Ectodermal cell (in vitro differentiated cells): Measurements from ENCODE around the gene NARF.

ENCODE experiments used
- H3K27ac ChIP-seq: 2 replicates; pipeline ENCODE4 v1.7.0; 2013; ENCODE audit warnings: mild to moderate bottlenecking, low read depth, low read length; ENCODE audit not compliant: insufficient read depth, poor library complexity, severe bottlenecking
- H3K27me3 ChIP-seq: 2 replicates; pipeline ENCODE4 v1.7.0; 2013; ENCODE audit warnings: mild to moderate bottlenecking, low read length; ENCODE audit not compliant: insufficient read depth, control insufficient read depth, poor library complexity, severe bottlenecking
- H3K36me3 ChIP-seq: one replicate; pipeline ENCODE4 v1.7.0; 2013; ENCODE audit warnings: low read length; ENCODE audit not compliant: control insufficient read depth, insufficient read depth
- H3K4me1 ChIP-seq: one replicate; pipeline ENCODE4 v1.7.0; 2013; ENCODE audit warnings: low read length; ENCODE audit not compliant: control insufficient read depth, insufficient read depth
- H3K4me3 ChIP-seq: 2 replicates; pipeline ENCODE4 v1.7.0; 2013; ENCODE audit warnings: low read depth, low read length, control low read depth; ENCODE audit not compliant: insufficient read depth
- H3K9me3 ChIP-seq: 2 replicates; pipeline ENCODE4 v1.7.0; 2013; ENCODE audit warnings: mild to moderate bottlenecking, low read length, moderate library complexity; ENCODE audit not compliant: control insufficient read depth
- WGBS, 2 experiments: methylation state at CpG; one replicate each; pipeline ENCODE4 v1.1.7; 2013; ENCODE audit warnings: missing lambda C conversion rate in 2 of 2; 5-methylcytosine and 5-hydroxymethylcytosine counted together

The NARF gene

GRCh38 chr17:82475458-82475857 is 16.9 kb downstream of the NARF start:
- 93 to 98% methylated on average over 8 of the region's 8 CpGs for WGBS, 2 experiments
- Histone ChIP-seq H3K27me3 (no peaks in the 10 kb centered on the region), H3K4me1 (no peaks in the 10 kb centered on the region), H3K27ac (no peak overlapping the region), H3K4me3 (no peak overlapping the region), H3K9me3 (no peaks in the 10 kb centered on the region), H3K36me3 (peaks cover 30% of the 10 kb centered on the region)

GRCh38 chr17:82477934-82478333 is 19.4 kb downstream of the NARF start:
- Histone ChIP-seq H3K27ac (no peak overlapping the region), H3K4me1 (no peaks in the 10 kb centered on the region), H3K9me3 (no peaks in the 10 kb centered on the region), H3K4me3 (no peak overlapping the region), H3K27me3 (no peaks in the 10 kb centered on the region), H3K36me3 (peaks cover 44% of the 10 kb centered on the region)
- 97 to 99% methylated on average over 8 of the region's 8 CpGs for WGBS, 2 experiments

GRCh38 chr17:82479602-82480001 is 21.1 kb downstream of the NARF start:
- Histone ChIP-seq H3K36me3 (peaks cover 57% of the 10 kb centered on the region), H3K27me3 (no peaks in the 10 kb centered on the region)
- 93 to 94% methylated on average over 5 of the region's 5 CpGs for WGBS, 2 experiments

GRCh38 chr17:82480318-82480717 is 21.8 kb downstream of the NARF start:
- H3K4me3 ChIP-seq = no peak overlapping the region
- no peak overlapping the region for H3K27ac ChIP-seq
- no peaks in the 10 kb centered on the region for H3K9me3 ChIP-seq
- WGBS, 2 experiments = 96% methylated on average over 9 of the region's 9 CpGs
- H3K27me3 ChIP-seq = no peaks in the 10 kb centered on the region
- peaks cover 60% of the 10 kb centered on the region for H3K36me3 ChIP-seq
- no peaks in the 10 kb centered on the region for H3K4me1 ChIP-seq

More at GRCh38 chr17:82479602-82480001, 21.1 kb downstream of the NARF start:
- Histone ChIP-seq H3K4me3 (no peak overlapping the region), H3K27ac (no peak overlapping the region), H3K9me3 (no peaks in the 10 kb centered on the region), H3K4me1 (no peaks in the 10 kb centered on the region)

- H3K36me3 ChIP-seq = peaks cover 78% of the 10 kb centered on the region
- no peaks in the 10 kb centered on the region for H3K27me3 ChIP-seq
- H3K27ac ChIP-seq = no peak overlapping the region
- H3K4me3 ChIP-seq = no peak overlapping the region
- H3K9me3 ChIP-seq = no peaks in the 10 kb centered on the region
- no peaks in the 10 kb centered on the region for H3K4me1 ChIP-seq
- 96% methylated on average over 6 of the region's 6 CpGs for WGBS, 2 experiments
Measured at GRCh38 chr17:82483204-82483660, 24.7 kb downstream of the NARF start.

GRCh38 chr17:82483836-82484235 is 25.3 kb downstream of the NARF start:
- Histone ChIP-seq H3K4me3 (no peak overlapping the region), H3K27me3 (no peaks in the 10 kb centered on the region), H3K27ac (no peak overlapping the region), H3K9me3 (no peaks in the 10 kb centered on the region), H3K36me3 (peaks cover 82% of the 10 kb centered on the region), H3K4me1 (no peaks in the 10 kb centered on the region)
- WGBS, 2 experiments = 96 to 98% methylated on average over 9 of the region's 9 CpGs

- H3K4me3 ChIP-seq = no peak overlapping the region
- H3K4me1 ChIP-seq = no peaks in the 10 kb centered on the region
- 93 to 95% methylated on average over 13 of the region's 13 CpGs for WGBS, 2 experiments
- no peak overlapping the region for H3K27ac ChIP-seq
- H3K27me3 ChIP-seq = no peaks in the 10 kb centered on the region
- no peaks in the 10 kb centered on the region for H3K9me3 ChIP-seq
- peaks cover 60% of the 10 kb centered on the region for H3K36me3 ChIP-seq
Measured at GRCh38 chr17:82486231-82487094, 27.9 kb downstream of the NARF start.

GRCh38 chr17:82487910-82488309 is 29.4 kb downstream of the NARF start:
- Histone ChIP-seq H3K36me3 (peaks cover 47% of the 10 kb centered on the region), H3K4me1 (no peaks in the 10 kb centered on the region), H3K4me3 (no peak overlapping the region), H3K27ac (no peak overlapping the region), H3K27me3 (no peaks in the 10 kb centered on the region), H3K9me3 (no peaks in the 10 kb centered on the region)
- WGBS, 2 experiments = 98% methylated on average over 14 of the region's 14 CpGs

- H3K4me1 ChIP-seq = peaks cover 2% of the 10 kb centered on the region
- no peak overlapping the region for H3K4me3 ChIP-seq
- peaks cover 34% of the 10 kb centered on the region for H3K36me3 ChIP-seq
- H3K9me3 ChIP-seq = no peaks in the 10 kb centered on the region
- 90% methylated on average over 8 of the region's 8 CpGs for WGBS, 2 experiments
- no peak overlapping the region for H3K27ac ChIP-seq
- no peaks in the 10 kb centered on the region for H3K27me3 ChIP-seq
Measured at GRCh38 chr17:82489117-82489516, 30.6 kb downstream of the NARF start.

- peaks cover 26% of the 10 kb centered on the region for H3K36me3 ChIP-seq
- H3K9me3 ChIP-seq = no peaks in the 10 kb centered on the region
- 93 to 94% methylated on average over 21 of the region's 21 CpGs for WGBS, 2 experiments
- no peaks in the 10 kb centered on the region for H3K27me3 ChIP-seq
- H3K27ac ChIP-seq = no peak overlapping the region
- H3K4me1 ChIP-seq = peaks cover 6% of the 10 kb centered on the region
- H3K4me3 ChIP-seq = no peak overlapping the region
Measured at GRCh38 chr17:82489851-82490511, 31.4 kb downstream of the NARF start.
